IMR-90 (cell line): Measurements from ENCODE around the gene TTLL8.

ENCODE experiments used
- BHLHE40 ChIP-seq: fragments of 150-350 bp; IDR thresholded peaks from 2 replicates; pipeline ENCODE4 v1.6.1; 2016; ENCODE audit warnings: mild to moderate bottlenecking, low read depth, low read length
- CTCF ChIP-seq: conservative IDR thresholded peaks from 2 replicates; pipeline ENCODE4 v1.5.1; 2012; ENCODE audit warnings: mild to moderate bottlenecking, low read depth, low read length, improper control_type of control experiment

DNA sequence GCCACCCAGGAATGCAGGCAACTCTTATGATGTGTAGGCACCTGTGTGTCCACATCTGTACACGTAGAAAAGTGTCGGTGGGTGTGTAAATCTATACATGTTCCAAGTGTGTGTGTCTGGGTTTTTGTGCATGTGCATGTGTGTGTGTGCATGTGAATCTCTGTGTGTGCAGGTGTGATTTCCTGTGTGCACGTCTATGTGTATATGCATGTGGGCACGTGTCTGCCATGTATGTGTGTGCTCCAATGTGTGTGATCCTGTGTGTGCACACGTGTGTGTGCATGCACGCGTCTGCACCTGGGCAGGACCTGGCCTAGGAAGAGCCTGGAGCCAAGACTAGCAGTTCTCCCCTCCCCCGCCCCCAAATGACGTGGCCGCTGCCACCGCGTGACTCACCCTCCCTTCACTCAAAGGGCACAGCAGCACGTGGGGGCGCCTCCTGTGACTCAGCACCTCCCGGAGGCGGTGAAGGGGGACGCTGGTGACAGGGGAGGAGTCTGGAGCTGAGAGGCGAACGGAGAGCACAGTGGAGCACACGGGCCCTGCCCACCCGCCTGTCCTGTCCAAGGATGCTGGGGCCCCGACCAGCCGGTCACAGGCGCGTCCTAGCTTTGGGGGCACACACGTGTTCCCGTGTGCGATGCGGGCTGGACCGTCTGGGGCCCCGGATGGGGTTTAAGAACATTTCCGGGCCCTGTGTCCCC lies 87.4 kb downstream of the TTLL8 start:
- TF ChIP-seq CTCF (no peak), BHLHE40 (peak; percentile 99)
